CD4-positive, alpha-beta T cell treated with Interleukin-10 for 1 hour (primary cell): ENCODE data around the gene LRRC41.
A peak's percentile ranks its signal among the peaks of the same experiment; 100 is the strongest.
"Not testable (repeated sequence)": the region's sequence is repeated elsewhere in the genome, so short reads cannot be mapped to it uniquely, and the experiment has no call there.

ENCODE experiments used
- DNase-seq: peaks from one replicate; pipeline ENCODE4 v3.0.0-alpha.2; 2020

LRRC41 gene, protein sequence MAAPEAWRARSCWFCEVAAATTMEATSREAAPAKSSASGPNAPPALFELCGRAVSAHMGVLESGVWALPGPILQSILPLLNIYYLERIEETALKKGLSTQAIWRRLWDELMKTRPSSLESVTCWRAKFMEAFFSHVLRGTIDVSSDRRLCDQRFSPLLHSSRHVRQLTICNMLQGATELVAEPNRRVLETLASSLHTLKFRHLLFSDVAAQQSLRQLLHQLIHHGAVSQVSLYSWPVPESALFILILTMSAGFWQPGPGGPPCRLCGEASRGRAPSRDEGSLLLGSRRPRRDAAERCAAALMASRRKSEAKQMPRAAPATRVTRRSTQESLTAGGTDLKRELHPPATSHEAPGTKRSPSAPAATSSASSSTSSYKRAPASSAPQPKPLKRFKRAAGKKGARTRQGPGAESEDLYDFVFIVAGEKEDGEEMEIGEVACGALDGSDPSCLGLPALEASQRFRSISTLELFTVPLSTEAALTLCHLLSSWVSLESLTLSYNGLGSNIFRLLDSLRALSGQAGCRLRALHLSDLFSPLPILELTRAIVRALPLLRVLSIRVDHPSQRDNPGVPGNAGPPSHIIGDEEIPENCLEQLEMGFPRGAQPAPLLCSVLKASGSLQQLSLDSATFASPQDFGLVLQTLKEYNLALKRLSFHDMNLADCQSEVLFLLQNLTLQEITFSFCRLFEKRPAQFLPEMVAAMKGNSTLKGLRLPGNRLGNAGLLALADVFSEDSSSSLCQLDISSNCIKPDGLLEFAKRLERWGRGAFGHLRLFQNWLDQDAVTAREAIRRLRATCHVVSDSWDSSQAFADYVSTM

DNA sequence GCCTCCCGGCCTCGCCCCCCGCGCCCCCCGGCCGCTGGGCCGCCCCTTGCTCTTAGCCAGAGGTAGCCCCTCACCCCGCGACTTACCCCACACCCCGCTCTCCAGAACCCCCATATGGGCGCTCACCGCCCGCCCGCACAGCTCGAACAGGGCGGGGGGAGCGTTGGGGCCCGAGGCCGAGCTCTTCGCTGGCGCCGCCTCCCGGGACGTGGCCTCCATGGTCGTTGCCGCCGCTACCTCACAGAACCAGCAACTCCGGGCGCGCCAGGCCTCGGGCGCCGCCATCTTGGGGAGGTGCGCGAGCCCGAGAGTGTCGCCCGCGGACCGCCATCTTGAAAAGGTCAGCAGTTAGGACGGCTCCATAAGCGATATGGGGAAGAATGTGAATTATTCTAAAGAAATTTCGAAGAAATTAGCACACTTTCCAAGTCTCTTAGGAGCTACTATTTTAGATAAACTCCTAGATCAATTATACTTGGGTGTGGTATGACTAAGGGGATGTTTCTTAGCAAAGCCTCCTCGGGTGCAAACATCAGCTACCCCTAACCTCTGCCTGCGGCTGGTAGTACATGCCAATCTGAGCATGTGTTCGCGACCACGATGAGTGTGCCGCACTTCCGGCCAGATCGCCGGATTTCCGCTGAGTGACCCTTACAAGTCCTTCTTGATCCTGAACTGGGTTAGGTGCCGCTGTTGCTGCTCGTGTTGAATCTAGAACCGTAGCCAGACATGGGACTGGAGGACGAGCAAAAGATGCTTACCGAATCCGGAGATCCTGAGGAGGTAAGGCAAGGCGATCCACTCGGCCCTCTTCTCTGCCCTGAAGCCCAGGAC, at the start of gene LRRC41, which contains the start of gene UQCRH:
LRRC41 (minus strand) TSS at position 579 of the 834 bp plus-strand sequence; CDS start at position 285, 294 bp downstream.
UQCRH (plus strand) TSS at position 661 of the 834 bp plus-strand sequence; CDS start at position 730, 69 bp downstream.
- peak; percentile 96 for DNase-seq

DNA sequence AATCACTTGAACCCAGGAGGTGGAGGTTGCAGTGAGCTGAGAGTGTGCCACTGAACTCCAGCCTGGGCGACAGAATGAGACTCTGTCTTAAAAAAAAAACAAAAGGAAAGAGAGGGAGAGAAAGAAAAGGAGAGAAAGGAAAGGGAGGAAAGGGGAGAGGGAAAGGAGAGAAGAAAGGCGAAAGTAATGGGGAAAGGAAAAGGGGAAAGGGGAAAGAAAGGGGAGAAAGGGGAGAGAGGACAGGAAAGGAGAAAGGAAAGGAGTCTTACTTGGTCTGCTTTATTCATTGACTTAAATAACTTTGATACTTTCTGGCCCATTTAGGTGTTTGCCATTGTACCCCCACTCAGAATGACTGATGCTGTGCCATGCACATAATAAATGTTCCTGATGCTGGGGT, 48.9 kb upstream of the LRRC41 start:
- no peak for DNase-seq

DNA sequence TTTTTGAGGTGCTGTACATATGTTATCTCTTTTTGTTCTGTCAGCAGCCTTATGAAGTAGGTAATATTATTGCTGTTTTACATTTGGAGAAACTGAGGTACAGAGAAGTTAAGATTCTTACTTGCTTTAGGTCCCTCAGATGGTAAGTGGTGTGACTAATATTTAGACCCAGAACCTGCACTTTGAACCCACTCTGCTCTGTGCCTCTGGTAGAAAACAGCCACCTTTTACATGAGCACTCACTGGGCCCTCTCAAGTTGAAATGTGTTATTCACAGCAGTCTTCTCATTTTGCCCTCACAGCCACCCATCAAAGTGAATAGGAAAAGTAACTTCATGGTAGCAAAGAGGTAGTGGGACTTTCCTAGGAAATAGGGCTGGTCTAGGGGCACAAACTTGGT, 41.9 kb upstream of the LRRC41 start:
- DNase-seq, result no peak

DNA sequence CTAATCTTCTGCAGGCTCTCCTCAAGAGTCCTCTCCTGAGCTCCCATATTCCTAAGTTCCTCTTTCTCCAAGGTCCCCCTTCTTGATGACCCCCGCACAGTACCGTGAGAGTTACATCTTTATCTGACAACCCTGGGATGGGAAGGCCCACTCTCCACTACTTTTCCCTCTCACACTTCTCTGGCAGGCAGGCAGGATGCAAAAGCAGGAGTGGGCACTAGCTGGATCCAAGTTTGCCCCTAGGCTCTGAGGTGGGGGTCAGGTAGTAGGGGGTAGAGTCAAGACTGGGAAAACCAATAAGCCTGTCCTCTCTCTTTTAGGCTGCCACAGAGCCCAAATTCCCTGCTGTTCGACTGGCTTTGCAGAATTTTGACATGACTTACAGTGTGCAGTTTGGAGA, 41.1 kb upstream of the LRRC41 start:
- DNase-seq, result no peak

DNA sequence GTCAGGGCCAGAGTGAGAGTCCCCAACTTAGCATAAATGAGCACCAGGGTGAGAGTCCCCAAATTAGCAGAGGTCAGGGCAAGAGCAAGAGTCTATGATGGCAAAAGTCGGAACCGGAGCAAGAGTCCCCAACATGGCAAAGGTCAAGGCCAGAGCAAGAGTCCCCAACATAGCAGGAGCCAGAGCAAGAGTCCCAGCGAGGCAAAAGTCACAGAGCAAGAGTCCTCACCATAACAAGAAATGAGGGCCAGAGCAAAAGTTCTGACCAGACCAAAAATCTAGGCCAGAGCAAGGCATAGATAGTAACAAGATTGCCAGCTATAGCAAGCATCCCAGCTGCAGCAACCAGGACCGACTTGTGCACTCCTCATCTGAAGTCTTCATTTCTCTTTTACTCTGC, 40.3 kb upstream of the LRRC41 start:
- DNase-seq, result no peak

DNA sequence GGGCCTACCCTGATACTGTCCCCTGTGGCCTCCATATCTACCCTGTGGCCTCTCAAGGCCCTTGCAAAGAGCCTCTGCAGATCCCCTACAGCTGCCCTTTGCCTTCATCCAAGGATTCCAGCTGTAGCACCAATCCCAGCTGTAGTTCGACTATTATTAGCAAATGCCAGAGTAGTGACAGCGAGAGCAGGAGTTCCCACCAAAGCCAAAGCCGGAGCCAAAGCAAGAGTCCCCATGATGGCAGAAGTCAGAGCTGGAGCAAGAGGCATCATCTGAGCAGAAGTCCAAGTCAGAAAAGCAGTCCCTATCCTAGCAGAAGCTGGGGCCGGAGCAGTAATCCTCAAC, 39.9 kb upstream of the LRRC41 start:
- DNase-seq, result no peak

DNA sequence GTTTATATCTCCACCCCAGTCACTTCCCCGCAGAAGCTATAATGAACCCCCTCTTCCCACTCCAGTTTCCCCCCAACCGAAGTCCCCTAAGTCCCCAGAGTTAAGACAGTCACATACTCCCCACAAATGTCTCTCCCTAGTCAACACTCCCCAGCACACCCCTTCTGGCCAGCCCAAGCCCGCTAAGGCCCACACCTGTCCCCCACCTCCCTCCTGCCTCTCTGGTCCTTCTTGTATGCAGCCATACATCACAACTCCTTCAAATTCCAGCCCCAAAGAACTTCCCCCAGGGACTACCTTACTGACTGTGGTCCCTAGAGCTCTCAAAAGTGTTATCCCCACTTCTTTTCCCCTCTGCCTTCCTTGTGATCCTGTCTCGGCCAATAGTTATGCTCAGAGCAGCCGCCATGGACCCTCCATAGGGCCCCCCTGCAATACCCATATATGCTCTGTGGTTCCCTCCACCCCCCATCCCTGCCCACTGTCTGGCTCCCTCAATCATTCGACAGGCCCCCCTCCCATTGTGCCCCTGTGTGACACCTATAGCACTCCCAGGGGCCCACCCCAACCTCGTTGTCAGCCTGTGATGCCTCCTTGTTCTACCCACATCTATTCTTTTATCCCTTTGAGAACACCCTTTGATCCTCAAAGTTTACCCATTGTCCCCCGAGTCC, 39.4 kb upstream of the LRRC41 start:
- DNase-seq, result no peak

DNA sequence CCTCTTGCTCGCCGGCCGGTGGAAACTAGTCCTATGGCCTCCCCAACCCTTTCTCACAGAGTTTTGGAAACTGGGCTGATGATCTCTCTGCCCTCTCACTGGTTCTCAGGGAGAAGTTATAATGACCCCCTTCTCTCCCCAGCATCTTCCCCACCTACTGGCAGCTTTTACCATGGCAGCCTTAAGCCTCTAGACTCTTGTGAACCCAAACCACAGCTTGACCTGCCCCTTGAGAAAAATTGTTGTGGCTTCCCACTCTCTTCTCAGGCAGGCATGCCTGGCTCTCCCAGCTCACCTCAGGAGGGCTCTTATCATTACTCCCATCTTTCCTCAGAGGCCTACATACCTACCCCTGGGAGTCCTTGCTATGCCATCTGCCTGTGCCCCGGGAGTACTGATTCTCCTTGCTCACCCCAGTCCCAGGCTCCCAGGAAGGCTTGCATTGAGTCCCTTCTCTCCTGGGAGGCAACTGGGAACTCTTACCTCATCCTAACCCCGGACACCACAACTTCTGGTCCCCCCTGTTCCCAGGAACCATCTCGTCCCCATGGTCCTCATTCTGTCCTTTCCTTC, 38.8 kb upstream of the LRRC41 start:
- peak; percentile 39 for DNase-seq

DNA sequence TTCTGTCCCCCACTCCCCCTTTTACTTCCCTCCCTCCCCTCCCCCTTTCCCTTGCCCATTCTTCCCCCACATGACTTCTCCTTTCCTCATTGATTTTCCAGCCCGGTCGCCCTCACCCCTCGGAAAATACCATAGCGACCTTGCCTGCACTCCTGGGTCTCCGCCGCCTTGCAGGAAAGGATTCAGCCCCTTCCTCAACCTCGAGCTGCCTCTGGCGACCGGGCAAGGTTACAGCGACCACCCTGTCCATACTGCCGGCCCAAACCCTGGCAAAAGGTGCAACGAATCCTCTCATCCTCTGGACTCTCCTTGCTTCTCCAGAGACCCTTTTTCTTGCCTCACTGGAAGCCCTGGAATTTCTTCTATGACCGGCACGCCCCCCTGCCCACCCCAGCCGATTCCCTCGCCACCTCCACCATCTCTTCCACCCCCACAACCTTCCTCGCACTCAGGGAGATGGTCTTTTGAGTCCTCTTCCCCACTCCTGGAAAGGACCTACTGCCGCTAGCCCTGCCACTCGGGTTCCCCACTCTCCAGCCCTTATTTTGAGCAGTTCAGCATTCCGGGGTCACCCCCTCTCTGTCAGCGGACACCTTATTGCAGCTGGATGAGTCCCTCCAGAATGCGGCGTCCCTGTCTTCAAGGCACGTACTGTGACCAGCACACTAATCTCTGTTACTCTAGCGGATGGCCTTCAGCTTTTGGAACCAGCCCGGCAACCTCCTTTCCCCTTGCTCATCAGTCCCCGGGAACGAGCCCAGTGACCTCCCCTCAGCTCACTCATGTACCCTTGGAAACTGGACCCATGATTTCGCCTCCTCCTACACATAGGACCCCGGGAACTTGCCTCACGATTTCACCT, 38.0 kb upstream of the LRRC41 start:
- DNase-seq, result no peak

DNA sequence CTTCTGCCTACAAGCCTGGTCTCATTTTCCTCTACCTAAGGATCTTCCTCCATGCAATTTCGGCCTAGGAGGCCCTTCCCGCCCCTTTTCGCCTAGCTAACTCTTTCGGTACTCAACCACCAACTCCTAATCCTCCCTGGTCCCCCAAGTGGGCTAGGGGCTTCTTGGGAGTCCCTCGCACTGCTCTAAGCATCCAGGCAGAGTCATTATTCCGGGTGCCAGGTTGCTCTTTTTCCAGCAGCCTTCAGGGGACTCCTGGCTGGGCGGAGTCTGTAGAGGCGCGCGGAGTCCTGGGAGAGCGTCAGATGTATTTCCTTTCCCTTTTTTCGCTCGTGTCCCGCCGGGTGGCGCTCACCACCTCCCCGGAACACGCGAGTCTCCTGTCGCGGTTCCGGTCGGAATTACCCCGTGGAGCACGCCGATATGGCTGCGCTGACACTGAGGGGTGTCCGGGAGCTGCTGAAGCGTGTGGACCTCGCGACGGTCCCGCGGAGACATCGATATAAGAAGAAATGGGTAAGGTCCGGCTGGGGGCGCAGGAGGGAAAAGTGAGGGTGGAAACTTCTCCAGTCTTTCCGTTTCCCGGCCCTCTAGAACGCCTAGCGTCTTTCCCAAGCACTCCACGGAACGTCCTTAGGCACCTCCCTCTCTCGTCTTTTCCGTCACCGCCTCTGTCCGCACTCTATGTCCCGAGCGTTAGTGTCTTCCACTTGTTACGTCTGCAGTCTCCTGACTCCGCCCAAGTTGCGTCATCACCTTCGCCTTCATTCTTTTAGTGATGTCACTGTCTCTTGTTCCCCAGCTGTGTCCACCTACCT, 37.2 kb upstream of the LRRC41 start, which contains the start of gene NSUN4:
NSUN4 (plus strand) TSS at position 404 of the 818 bp plus-strand sequence; CDS start at position 424, 20 bp downstream.
- DNase-seq, result peak; percentile 90

DNA sequence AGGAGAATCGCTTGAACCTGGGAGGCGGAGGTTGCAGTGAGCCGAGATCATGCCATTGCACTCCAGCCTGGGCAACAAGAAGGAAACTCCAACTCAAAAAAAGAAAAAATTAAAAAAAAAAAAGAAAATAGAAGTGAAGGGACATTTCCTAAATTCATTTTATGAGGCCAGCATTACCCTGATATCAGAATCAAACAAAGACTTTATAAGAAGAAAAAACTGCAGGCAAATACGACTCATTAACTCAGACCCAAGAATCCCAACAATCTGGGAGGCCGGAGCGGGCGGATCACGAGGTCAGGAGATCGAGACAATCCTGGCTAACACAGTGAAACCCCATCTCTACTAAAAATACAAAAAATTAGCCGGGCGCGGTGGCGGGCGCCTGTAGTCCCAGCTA, 34.0 kb upstream of the LRRC41 start:
- not testable (repeated sequence) for DNase-seq

DNA sequence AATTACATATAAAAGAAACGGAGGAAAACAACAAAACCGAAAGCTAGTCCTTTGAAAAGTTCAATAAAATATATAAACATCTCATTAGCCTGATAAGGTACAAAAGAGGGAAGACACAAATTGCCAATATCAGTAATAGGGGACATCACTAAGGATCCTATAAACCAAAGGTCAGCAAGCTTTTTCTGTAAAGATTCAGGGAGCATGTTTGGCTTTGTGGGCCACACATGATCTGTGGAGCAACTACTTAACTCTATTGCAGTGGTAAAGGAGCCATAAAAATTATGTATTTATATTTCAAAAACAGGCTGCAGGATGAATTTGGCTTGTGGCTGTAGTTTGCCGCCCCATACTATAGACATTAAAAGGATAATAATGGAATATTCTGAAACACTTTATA, 31.7 kb upstream of the LRRC41 start:
- DNase-seq, result no peak

DNA sequence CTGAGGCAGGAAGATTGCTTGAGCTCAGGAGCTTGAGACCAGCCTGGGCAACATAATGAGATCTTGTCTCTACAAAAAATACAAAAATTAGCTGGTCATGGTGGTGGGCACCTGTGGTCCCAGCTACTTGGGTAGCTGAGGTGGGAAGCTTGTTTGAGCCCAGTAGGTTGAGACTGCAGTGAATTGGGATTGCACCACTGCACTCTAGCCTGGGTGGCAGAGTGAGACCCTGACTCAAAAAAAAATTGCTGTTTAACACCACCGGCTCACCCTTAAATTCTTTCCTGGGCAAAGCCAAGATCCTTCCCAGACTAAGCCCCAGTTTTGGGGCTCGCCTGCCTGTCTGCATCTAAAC, 30.6 kb upstream of the LRRC41 start:
- DNase-seq, result no peak

DNA sequence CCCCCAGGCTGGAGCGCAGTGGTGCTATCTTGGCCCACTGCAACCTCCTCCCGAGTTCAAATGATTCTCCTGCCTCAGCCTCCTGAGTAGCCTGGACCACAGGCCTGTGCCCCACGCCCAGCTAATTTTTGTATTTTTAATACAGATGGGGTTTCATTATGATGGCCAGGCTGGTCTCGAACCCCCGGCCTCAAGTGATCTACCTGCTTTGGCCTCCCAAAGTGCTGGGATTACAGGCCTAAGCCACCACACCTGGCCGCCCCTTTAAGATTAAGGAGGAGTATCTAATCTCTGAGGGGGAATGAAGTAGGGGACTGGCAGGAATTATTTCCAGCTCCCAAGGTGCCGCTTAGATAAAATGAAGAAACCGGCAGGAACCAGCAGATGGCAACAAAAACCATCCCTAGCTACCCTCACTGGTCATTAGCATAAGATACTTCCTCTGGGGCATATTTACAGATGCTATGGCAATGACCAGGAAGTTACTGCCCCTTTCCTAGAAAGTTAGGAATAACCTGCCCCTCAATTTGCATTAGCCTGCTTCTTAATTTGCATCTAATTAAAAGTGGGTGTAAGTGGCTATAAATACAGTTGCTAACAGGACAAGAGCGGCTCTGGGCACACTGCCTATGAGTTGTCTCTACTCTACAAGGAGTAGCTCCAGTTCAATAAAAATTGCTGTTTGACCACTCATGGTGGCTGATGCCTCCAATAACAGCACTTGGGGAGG, 30.0 kb upstream of the LRRC41 start:
- DNase-seq, result no peak

DNA sequence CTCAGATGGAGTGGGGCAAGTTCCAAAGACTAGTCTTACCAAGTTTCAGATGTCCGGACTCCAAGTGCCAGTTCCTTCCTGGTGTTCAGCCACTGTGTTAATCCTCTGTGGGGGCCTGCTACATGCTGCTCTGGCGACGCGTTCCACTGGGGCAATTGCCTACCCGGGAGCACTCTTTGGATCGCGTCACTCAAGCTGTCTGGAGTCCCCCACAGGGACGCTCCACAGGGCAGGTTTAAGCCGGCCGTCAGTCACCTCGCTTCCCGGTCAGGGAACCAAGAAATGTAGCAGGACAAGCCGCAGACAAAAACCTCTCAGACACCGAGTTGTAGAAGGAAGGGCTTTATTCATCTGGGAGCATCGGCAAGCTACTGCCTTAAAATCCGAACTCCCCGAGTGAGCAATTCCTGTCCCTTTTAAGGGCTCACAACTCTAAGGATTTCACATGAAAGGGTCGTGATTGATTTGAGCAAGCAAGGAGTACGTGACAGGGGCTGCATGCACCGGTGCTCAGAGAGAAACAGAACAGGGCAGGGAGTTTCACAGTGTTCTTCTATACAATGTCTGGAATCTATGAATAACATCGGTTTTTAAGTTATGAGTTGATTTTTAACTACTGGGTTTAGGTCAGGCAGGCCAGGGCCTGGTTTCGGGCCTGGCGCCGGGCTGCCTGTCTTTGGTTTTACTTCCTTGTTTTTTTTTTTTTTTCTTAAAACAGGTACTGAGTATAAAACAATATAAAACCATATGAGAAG, 28.5 kb upstream of the LRRC41 start:
- not testable (repeated sequence) for DNase-seq

DNA sequence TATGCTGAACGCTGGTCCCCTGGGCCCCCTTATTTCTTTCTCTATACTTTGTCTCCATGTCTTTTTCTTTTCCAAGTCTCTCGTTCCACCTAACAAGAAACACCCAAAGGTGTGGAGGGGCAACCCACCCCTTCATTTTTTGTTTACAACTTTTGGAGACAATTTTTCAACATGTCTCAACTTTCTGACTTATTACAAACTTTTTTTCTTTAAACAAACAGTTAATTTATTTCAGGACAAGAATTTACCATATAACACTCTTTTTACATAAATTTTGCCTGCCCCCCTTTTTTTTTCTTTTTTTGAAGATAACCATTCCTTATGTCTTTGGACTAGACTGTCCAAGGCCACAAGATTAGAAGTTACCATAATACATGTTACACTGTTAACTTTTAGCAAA, 27.0 kb upstream of the LRRC41 start:
- DNase-seq, result not testable (repeated sequence)

DNA sequence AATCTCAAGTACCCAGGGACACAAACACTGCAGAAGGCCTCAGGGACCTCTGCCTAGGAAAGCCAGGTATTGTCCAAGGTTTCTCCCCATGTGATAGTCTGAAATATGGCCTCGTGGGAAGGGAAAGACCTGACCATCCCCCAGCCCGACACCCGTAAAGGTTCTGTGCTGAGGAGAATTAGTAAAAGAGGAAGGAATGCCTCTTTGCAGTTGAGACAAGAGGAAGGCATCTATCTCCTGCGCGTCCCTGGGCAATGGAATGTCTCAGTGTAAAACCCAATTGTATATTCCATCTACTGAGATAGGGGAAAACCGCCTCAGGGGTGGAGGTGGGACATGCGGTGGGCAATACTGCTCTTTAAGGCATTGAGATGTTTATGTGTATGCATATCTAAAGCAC, 26.4 kb upstream of the LRRC41 start:
- DNase-seq, result not testable (repeated sequence)

DNA sequence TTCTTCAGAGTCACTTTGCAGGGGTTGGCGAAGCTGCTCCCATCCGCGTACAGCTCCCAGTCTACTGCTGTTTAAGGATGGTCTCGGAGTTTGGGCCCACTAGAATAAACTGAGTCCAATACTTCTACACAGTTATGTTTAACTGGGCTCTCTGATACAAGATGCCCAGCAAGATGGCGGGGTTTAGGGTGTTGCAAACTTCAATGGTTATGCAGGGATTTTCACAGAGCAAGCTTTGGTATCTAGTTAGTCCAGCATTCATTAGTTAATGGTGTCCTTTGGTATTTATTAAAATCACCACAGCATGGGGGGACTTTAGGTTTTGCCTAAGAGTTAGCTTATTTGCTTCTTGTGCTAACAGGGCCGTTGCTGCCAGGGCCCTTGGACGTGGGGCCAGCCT, 24.8 kb upstream of the LRRC41 start:
- DNase-seq, result not testable (repeated sequence)
